Measurements from ENCODE around the gene METTL5.

DNA sequence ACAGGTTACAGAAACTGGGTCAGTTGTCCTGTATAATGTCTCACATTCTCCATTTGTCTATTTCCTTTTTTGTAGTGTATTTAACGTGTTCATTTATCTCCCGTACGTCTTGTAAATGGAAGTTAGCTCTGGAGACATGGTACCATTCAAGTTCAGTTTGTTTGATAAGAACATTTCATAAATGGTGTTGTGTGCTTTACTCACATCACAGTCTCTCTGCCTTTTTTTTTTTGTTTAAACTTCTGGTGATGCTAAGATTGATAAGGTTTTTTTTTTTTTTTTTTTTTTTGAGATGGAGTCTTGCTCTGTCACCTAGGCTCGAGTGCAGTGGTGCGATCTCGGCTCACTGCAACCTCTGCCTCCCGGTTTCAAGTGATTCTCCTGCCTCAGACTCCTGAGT is 44.2 kb upstream of the METTL5 start:
- TF ChIP-seq, protein P1, sequence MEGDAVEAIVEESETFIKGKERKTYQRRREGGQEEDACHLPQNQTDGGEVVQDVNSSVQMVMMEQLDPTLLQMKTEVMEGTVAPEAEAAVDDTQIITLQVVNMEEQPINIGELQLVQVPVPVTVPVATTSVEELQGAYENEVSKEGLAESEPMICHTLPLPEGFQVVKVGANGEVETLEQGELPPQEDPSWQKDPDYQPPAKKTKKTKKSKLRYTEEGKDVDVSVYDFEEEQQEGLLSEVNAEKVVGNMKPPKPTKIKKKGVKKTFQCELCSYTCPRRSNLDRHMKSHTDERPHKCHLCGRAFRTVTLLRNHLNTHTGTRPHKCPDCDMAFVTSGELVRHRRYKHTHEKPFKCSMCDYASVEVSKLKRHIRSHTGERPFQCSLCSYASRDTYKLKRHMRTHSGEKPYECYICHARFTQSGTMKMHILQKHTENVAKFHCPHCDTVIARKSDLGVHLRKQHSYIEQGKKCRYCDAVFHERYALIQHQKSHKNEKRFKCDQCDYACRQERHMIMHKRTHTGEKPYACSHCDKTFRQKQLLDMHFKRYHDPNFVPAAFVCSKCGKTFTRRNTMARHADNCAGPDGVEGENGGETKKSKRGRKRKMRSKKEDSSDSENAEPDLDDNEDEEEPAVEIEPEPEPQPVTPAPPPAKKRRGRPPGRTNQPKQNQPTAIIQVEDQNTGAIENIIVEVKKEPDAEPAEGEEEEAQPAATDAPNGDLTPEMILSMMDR (IDR thresholded peaks at IDR 0.05; ENCODE audit: poor library complexity, severe bottlenecking), result no peak
- TF ChIP-seq EZH2 (IDR thresholded peaks at IDR 0.05; ENCODE audit: borderline replicate concordance, insufficient read depth, low read length, poor library complexity, severe bottlenecking), result no peak
